GM13977 (cell line): ENCODE results near the gene L3MBTL4.

ENCODE experiments used
- DNase-seq: peaks from one replicate; pipeline ENCODE4 v3.0.0; 2012; ENCODE audit warnings: low spot score
- CTCF ChIP-seq: IDR thresholded peaks from 2 replicates; pipeline ENCODE4 v1.5.1; 2012; ENCODE audit warnings: mild to moderate bottlenecking, control low read depth; ENCODE audit not compliant: insufficient read depth; ENCODE audit errors: extremely low read depth, missing control alignments
- in situ Hi-C: fragments of 300-500 bp; cut with MboI; formaldehyde crosslinking; loops from one replicate; pipeline ENCODE4 v1.12.0; 2022; ENCODE audit warnings: low sequenced_read_pairs, low pct_unique_long_range_greater_than_20kb, mixed read lengths, inconsistent platforms; ENCODE audit not compliant: unreplicated experiment

L3MBTL4 gene

GRCh38 chr18:5937121-5937520 is 477.6 kb downstream of the L3MBTL4 start:
- in situ Hi-C loops = no loop called here
- no peak for DNase-seq
- no peak for TF ChIP-seq CTCF

- in situ Hi-C loops = no loop called here
- no peak for DNase-seq
- TF ChIP-seq CTCF = no peak
These were observed 483.9 kb downstream of the L3MBTL4 start for GRCh38 chr18:5930789-5931188.

- no peak for TF ChIP-seq CTCF
- in situ Hi-C loops = no loop called here
- DNase-seq = no peak
These were observed 496.4 kb downstream of the L3MBTL4 start for GRCh38 chr18:5918205-5918858.

- DNase-seq = no peak
- no peak for TF ChIP-seq CTCF
- in situ Hi-C loops = no loop called here
These were observed 499.8 kb downstream of the L3MBTL4 start for GRCh38 chr18:5914951-5915350.

- DNase-seq = no peak
- TF ChIP-seq CTCF = no peak
- in situ Hi-C loops = no loop called here
These were observed 500.7 kb downstream of the L3MBTL4 start for GRCh38 chr18:5914016-5914415.

GRCh38 chr18:5912566-5912965 is 502.1 kb downstream of the L3MBTL4 start:
- TF ChIP-seq CTCF = no peak
- in situ Hi-C loops = no loop called here
- no peak for DNase-seq
